Activated B cell treated with CpG ODN at 0.5 μM for 24 hours (primary cell): ENCODE data around the gene ANO2. TPM values are rescaled to one million over a fixed set of nuclear protein-coding genes. Genes with fewer than 3 reads are reported as not detected.

ENCODE experiments used
- ATAC-seq: fragments of 200-7000 bp; cut with Tn5 transposase; one replicate; pipeline ENCODE4 v1.10.0; 2021; ENCODE audit warnings: low read depth, mild to moderate bottlenecking, moderate library complexity
- CTCF ChIA-PET: fragments of 350-600 bp; sonication (Branson Sonifier 250); formaldehyde crosslinking; loops from one replicate; lab custom pipeline; 2021; ENCODE audit warnings: antibody characterized with exemption; lab: Charles Lee
- POLR2A ChIA-PET: fragments of 350-600 bp; sonication (Branson Sonifier 250); formaldehyde crosslinking; loops from one replicate; lab custom pipeline; 2021; ENCODE audit warnings: antibody characterized with exemption; lab: Charles Lee
- DNase-seq: peaks from one replicate; pipeline ENCODE4 v3.0.0; 2022
- H3K27ac Mint-ChIP-seq: one replicate; pipeline ENCODE4 v1.8.0; 2020; ENCODE audit warnings: mixed read lengths
- H3K27me3 Mint-ChIP-seq: one replicate; pipeline ENCODE4 v1.8.0; 2021; ENCODE audit warnings: mixed read lengths
- H3K36me3 Mint-ChIP-seq: one replicate; pipeline ENCODE4 v1.8.0; 2021; ENCODE audit warnings: low read depth, mixed read lengths
- H3K4me1 Mint-ChIP-seq: one replicate; pipeline ENCODE4 v1.8.0; 2021; ENCODE audit warnings: mixed read lengths
- H3K4me3 Mint-ChIP-seq: one replicate; pipeline ENCODE4 v1.8.0; 2020; ENCODE audit warnings: mild to moderate bottlenecking, mixed read lengths
- H3K9me3 Mint-ChIP-seq: one replicate; pipeline ENCODE4 v1.8.0; 2020; ENCODE audit warnings: mixed read lengths
- intact Hi-C: fragments of 100-400 bp; cut with micrococcal nuclease; formaldehyde crosslinking; loops from one replicate; pipeline ENCODE4 v1.15.1; 2024
- total RNA-seq: library from RNA; stranded (reverse); gene quantifications from 2 replicates; pipeline ENCODE4 v1.2.3, GENCODE V29; 2022
- TF ChIP-seq, protein P1 (sequence below): fragments of 200-600 bp; IDR thresholded peaks from one replicate; pipeline ENCODE4 v1.8.0; 2022; ENCODE audit warnings: antibody characterized with exemption, mild to moderate bottlenecking

ANO2 gene
- total RNA-seq, 1 donor from 2014 or later: not detected

DNA sequence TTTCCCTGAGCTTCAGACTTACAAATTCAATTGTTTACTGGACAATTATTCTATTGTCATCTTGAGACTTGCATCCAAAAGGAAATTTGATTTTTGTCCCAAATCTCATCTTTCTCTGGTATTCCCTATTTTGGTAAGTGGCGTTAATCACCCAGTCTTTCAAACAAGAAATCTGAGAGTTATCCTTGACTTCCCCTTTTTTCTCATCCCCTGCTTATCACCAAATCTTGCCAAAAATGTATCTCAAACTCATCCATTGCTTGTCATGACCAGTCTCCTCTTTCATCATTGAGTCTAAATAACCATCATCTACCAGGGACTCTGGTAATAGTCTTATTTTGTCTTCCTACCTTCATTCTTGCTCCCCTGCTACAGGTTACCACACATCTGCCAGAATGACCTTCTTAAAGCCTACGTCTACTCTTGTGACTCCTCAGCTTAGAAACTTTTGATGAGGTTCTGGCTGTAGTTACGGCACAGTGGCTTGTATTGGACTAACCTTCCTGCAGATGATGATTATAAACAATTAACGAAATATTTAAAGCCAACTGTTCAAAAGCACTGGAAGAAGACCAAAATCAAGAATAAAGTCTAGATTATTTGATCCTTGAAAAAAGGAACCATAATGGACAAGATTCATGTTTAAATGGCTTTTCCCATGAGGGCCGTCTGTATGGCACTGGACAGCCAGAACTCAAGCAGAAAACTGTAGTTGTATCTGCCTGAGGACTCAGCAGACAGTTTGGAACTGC is 9.0 kb upstream of the ANO2 start:
- Mint-ChIP-seq H3K9me3 (no peaks in the 10 kb centered on the region), H3K4me1 (no peaks in the 10 kb centered on the region), H3K36me3 (no peaks in the 10 kb centered on the region), H3K27me3 (peaks cover 19% of the 10 kb centered on the region), H3K27ac (no peak overlapping the region), H3K4me3 (no peak overlapping the region)
- ChIA-PET CTCF (no interaction called here), POLR2A (no interaction called here)
- ATAC-seq: no peak
- no peak for DNase-seq
- intact Hi-C loops: no loop called here
- TF ChIP-seq, protein P1, sequence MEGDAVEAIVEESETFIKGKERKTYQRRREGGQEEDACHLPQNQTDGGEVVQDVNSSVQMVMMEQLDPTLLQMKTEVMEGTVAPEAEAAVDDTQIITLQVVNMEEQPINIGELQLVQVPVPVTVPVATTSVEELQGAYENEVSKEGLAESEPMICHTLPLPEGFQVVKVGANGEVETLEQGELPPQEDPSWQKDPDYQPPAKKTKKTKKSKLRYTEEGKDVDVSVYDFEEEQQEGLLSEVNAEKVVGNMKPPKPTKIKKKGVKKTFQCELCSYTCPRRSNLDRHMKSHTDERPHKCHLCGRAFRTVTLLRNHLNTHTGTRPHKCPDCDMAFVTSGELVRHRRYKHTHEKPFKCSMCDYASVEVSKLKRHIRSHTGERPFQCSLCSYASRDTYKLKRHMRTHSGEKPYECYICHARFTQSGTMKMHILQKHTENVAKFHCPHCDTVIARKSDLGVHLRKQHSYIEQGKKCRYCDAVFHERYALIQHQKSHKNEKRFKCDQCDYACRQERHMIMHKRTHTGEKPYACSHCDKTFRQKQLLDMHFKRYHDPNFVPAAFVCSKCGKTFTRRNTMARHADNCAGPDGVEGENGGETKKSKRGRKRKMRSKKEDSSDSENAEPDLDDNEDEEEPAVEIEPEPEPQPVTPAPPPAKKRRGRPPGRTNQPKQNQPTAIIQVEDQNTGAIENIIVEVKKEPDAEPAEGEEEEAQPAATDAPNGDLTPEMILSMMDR: no peak

DNA sequence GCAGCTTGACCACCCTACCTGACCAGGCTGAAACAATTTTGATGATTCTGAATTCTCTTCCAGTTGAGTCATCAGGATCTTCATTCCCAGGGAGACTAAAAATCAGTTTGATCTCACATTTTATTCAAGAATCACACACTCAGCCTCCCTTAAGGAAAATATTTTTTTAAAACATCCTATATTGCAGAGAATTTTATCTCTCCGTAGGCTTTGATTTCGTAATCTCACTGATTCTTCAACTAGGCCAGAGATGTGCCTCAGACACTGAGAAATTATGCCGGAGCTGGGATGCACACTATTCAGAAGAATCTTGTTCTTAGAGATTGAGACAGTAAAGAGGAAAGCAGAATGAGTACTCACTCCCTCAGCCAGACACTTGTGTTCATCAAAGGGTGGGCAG is 7.0 kb upstream of the ANO2 start:
- H3K9me3 Mint-ChIP-seq: no peaks in the 10 kb centered on the region
- TF ChIP-seq, protein P1: no peak
- peaks cover 24% of the 10 kb centered on the region for H3K27me3 Mint-ChIP-seq
- POLR2A ChIA-PET: no interaction called here
- no peak overlapping the region for H3K4me3 Mint-ChIP-seq
- no peaks in the 10 kb centered on the region for H3K36me3 Mint-ChIP-seq
- ATAC-seq (no peak), DNase-seq (no peak)
- H3K4me1 Mint-ChIP-seq: no peaks in the 10 kb centered on the region
- CTCF ChIA-PET: no interaction called here
- no peak overlapping the region for H3K27ac Mint-ChIP-seq
- intact Hi-C loops: no loop called here

DNA sequence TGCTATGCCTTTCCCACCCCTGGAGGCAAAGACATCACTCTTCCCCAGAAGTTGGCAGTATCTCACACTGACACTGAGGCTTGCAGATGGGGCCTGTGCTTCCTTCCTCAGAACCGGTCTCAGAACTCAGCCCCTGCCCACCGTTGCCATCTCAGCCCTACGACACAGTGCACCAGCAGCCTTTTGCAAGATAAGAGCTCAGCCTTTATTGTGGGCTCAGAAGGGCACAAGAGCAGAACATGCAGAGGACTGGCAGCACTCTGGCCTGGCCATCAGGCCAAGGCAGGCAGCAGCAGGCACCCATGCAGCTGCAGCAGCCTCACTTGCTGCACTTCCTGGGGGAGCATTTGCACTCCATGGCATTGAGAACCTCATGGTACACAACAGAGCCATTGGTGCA is 3.6 kb upstream of the ANO2 start:
- ATAC-seq: no peak
- no peaks in the 10 kb centered on the region for H3K9me3 Mint-ChIP-seq
- intact Hi-C loops: no loop called here
- H3K4me3 Mint-ChIP-seq: no peak overlapping the region
- no peaks in the 10 kb centered on the region for H3K36me3 Mint-ChIP-seq
- no peaks in the 10 kb centered on the region for H3K4me1 Mint-ChIP-seq
- TF ChIP-seq, protein P1: no peak
- ChIA-PET CTCF (no interaction called here), POLR2A (no interaction called here)
- H3K27ac Mint-ChIP-seq: no peak overlapping the region
- H3K27me3 Mint-ChIP-seq: peaks cover 49% of the 10 kb centered on the region
- no peak for DNase-seq

DNA sequence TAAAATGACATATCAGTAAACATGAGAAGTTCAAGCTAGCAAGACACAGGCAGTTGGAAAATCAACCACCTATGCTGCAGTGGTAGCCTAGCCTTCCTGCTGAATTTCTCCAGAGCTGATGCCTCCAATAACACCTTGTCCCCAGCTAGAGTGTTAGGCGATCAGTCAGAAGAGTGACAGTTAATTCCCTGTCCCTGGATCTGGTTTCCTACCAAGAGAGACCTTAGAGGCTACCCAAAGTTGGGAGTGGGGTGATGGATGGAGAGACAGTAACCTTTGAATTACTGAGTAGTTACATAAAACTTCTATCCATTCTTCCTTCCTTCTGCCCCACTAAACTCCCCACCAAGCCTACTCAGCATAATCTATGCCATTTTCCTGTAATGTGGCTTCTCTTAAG is 1.9 kb upstream of the ANO2 start:
- H3K27me3 Mint-ChIP-seq: peaks cover 61% of the 10 kb centered on the region
- ATAC-seq (no peak), DNase-seq (no peak)
- H3K27ac Mint-ChIP-seq: no peak overlapping the region
- ChIA-PET POLR2A (no interaction called here), CTCF (no interaction called here)
- H3K4me1 Mint-ChIP-seq: no peaks in the 10 kb centered on the region
- H3K36me3 Mint-ChIP-seq: no peaks in the 10 kb centered on the region
- H3K9me3 Mint-ChIP-seq: no peaks in the 10 kb centered on the region
- intact Hi-C loops: no loop called here
- TF ChIP-seq, protein P1: no peak
- H3K4me3 Mint-ChIP-seq: no peak overlapping the region

DNA sequence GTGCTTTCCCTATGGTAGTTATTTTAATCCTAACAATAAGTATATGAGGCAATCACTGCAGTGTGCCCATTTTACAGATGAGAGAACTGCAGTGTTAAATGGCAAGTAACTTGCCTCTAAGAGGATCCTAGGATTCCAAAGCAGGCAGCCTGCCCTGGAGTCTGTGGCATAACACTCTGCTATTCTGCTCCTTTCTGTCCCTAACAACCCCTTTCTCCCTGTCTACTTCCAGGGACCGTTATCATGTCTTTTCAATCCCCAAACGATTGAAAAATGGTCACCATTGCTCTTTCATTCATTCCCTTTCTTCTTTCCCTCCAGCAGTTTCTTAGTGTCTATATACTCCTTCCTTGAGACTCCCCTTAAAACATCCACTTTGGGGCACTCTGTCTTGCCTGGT is 1.3 kb upstream of the ANO2 start:
- intact Hi-C loops: no loop called here
- TF ChIP-seq, protein P1: no peak
- peaks cover 58% of the 10 kb centered on the region for H3K27me3 Mint-ChIP-seq
- no peak overlapping the region for H3K27ac Mint-ChIP-seq
- ATAC-seq (no peak), DNase-seq (no peak)
- H3K4me3 Mint-ChIP-seq: no peak overlapping the region
- ChIA-PET POLR2A (no interaction called here), CTCF (no interaction called here)
- H3K9me3 Mint-ChIP-seq: no peaks in the 10 kb centered on the region
- H3K4me1 Mint-ChIP-seq: no peaks in the 10 kb centered on the region
- H3K36me3 Mint-ChIP-seq: no peaks in the 10 kb centered on the region
